Stimulated activated naive CD8-positive, alpha-beta T cell treated with anti-CD3 and anti-CD28 coated beads, Interleukin-15, amount 100 ng/mL, for 72 hours (primary cell): Measurements from ENCODE around the gene MAGI1.
"Not testable (repeated sequence)": the region's sequence is repeated elsewhere in the genome, so short reads cannot be mapped to it uniquely, and the experiment has no call there.

Experiments used
- ATAC-seq: fragments of 150-1000 bp; cut with Tn5 transposase; 2 replicates; pipeline ENCODE4 v1.10.0; 2021; ENCODE audit warnings: mild to moderate bottlenecking, moderate library complexity
- DNase-seq, 2 donors: peaks; one replicate each; pipeline ENCODE4 v3.0.0; 2021 to 2022
- H3K27ac Mint-ChIP-seq, 2 donors: one replicate each; pipeline ENCODE4 v1.8.0; 2022; ENCODE audit warnings: mild to moderate bottlenecking in 2 of 2, mixed read lengths in 2 of 2, moderate library complexity in 2 of 2
- H3K27me3 Mint-ChIP-seq: one replicate; pipeline ENCODE4 v1.8.0; 2022; ENCODE audit warnings: mixed read lengths
- H3K4me1 Mint-ChIP-seq: one replicate; pipeline ENCODE4 v1.8.0; 2022; ENCODE audit warnings: mild to moderate bottlenecking, mixed read lengths
- H3K4me3 Mint-ChIP-seq, 2 donors: one replicate each; pipeline ENCODE4 v1.8.0; 2022; ENCODE audit warnings: mild to moderate bottlenecking in 2 of 2, mixed read lengths in 2 of 2, moderate library complexity in 1 of 2
- H3K9me3 Mint-ChIP-seq, 2 donors: one replicate each; pipeline ENCODE4 v1.8.0; 2022; ENCODE audit warnings: mixed read lengths in 2 of 2

MAGI1 gene

GRCh38 chr3:65575376-65575840 lies 463.3 kb downstream of the MAGI1 start:
- Mint-ChIP-seq H3K27ac (no peak overlapping the region), H3K4me1 (no peaks in the 10 kb centered on the region), H3K4me3 (no peak overlapping the region), H3K9me3 (no peaks in the 10 kb centered on the region), H3K27me3 (no peaks in the 10 kb centered on the region)
- ATAC-seq: no peak
- DNase-seq: no peak

- DNase-seq: no peak
- H3K27me3 Mint-ChIP-seq: no peaks in the 10 kb centered on the region
- H3K4me3 Mint-ChIP-seq: no peak overlapping the region
- ATAC-seq: no peak
- no peak overlapping the region for H3K27ac Mint-ChIP-seq
- H3K9me3 Mint-ChIP-seq: no peaks in the 10 kb centered on the region
- no peaks in the 10 kb centered on the region for H3K4me1 Mint-ChIP-seq
These were observed 465.1 kb downstream of the MAGI1 start for GRCh38 chr3:65573548-65574116.

- no peak for ATAC-seq
- H3K27ac Mint-ChIP-seq: no peak overlapping the region
- H3K9me3 Mint-ChIP-seq: no peaks in the 10 kb centered on the region
These were observed 466.4 kb downstream of the MAGI1 start for GRCh38 chr3:65572175-65572777.

DNA sequence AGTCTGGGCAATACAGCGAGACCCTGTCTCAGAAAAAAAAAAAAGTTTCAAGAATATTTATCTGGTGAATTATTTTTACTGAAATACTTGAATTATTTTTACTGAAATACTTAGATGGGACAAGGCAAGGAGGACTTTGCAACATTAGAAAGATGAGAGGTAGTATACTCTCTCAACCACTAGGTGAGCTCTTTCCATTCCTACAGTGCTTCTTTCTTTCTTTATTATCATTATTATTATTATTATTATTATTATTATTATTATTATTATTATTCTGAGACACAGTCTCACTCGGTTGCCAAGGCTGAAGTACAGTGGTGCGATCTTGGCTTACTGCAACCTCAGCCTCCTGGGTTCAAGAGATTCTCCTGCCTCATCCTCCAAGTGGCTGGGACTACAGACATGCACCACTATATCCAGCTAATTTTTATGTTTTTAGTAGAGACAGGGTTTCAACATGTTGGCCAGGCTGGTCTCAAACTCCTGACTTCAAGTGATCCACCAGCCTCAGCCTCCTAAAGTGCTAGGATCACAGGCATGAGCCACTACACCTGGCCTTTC lies 468.8 kb downstream of the MAGI1 start:
- no peak for ATAC-seq
- no peak for DNase-seq
- Mint-ChIP-seq H3K27me3 (no peaks in the 10 kb centered on the region), H3K4me1 (no peaks in the 10 kb centered on the region), H3K9me3 (no peaks in the 10 kb centered on the region), H3K27ac (no peak overlapping the region), H3K4me3 (no peak overlapping the region)

More at GRCh38 chr3:65572175-65572777, 466.4 kb downstream of the MAGI1 start:
- DNase-seq: no peak
- Mint-ChIP-seq H3K4me3 (no peak overlapping the region), H3K27me3 (no peaks in the 10 kb centered on the region), H3K4me1 (no peaks in the 10 kb centered on the region)

GRCh38 chr3:65569129-65569528 lies 469.6 kb downstream of the MAGI1 start:
- no peaks in the 10 kb centered on the region for H3K27me3 Mint-ChIP-seq
- H3K27ac Mint-ChIP-seq: no peak overlapping the region
- DNase-seq (no peak), ATAC-seq (no peak)
- H3K9me3 Mint-ChIP-seq: no peaks in the 10 kb centered on the region
- no peaks in the 10 kb centered on the region for H3K4me1 Mint-ChIP-seq
- no peak overlapping the region for H3K4me3 Mint-ChIP-seq

GRCh38 chr3:65568497-65568896 lies 470.2 kb downstream of the MAGI1 start:
- DNase-seq (no peak), ATAC-seq (no peak)
- no peaks in the 10 kb centered on the region for H3K4me1 Mint-ChIP-seq
- no peaks in the 10 kb centered on the region for H3K27me3 Mint-ChIP-seq
- no peaks in the 10 kb centered on the region for H3K9me3 Mint-ChIP-seq
- H3K27ac Mint-ChIP-seq: no peak overlapping the region
- H3K4me3 Mint-ChIP-seq: no peak overlapping the region

DNA sequence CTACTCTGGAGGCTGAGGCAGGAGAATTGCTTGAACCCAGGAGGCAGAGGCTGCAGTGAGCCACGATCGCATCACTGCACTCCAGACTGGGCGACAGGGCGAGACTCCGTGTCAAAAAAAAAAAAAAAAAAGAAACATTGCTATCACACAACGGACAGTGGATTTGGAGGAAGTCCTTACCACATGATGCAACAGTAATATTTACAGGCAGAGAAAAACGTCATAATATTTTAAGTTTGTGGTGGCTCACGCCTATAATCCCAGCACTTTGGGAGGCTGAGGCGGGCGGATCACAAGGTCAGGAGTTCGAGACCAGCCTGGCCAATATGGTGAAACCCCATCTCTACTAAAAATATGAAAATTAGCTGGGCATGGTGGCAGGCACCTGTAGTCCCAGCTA lies 473.0 kb downstream of the MAGI1 start:
- H3K4me3 Mint-ChIP-seq, DNase-seq, H3K9me3 Mint-ChIP-seq, H3K27ac Mint-ChIP-seq, ATAC-seq, H3K4me1 Mint-ChIP-seq, H3K27me3 Mint-ChIP-seq: not testable (repeated sequence)

GRCh38 chr3:65564483-65564882 lies 474.2 kb downstream of the MAGI1 start:
- no peaks in the 10 kb centered on the region for H3K4me1 Mint-ChIP-seq
- H3K4me3 Mint-ChIP-seq: no peak overlapping the region
- no peaks in the 10 kb centered on the region for H3K9me3 Mint-ChIP-seq
- no peaks in the 10 kb centered on the region for H3K27me3 Mint-ChIP-seq
- DNase-seq (no peak), ATAC-seq (no peak)
- no peak overlapping the region for H3K27ac Mint-ChIP-seq

GRCh38 chr3:65563861-65564260 lies 474.9 kb downstream of the MAGI1 start:
- ATAC-seq (no peak), DNase-seq (no peak)
- H3K9me3 Mint-ChIP-seq: no peaks in the 10 kb centered on the region
- no peaks in the 10 kb centered on the region for H3K4me1 Mint-ChIP-seq
- H3K27me3 Mint-ChIP-seq: no peaks in the 10 kb centered on the region
- no peak overlapping the region for H3K27ac Mint-ChIP-seq
- no peak overlapping the region for H3K4me3 Mint-ChIP-seq

DNA sequence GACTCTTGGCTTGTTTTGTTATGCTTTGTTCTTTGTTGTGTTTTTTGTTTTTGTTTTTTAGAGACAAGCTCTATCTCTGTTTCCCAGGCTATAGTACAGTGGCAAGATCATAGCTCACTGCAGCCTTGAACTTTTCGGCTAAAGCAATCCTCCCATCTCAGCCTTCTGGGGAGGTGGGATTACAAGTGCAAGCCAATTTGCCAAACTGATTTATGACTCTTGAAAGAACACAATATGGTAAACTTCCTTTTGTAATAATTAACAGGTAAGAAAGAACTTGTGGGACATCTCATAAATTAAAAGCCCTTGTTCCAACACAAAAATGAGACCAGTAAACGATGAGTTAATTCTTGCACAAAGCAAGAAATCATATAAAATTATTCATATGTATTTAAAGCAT lies 476.3 kb downstream of the MAGI1 start:
- ATAC-seq (no peak), DNase-seq (no peak)
- Mint-ChIP-seq H3K4me1 (no peaks in the 10 kb centered on the region), H3K27me3 (no peaks in the 10 kb centered on the region), H3K4me3 (no peak overlapping the region), H3K27ac (no peak overlapping the region), H3K9me3 (no peaks in the 10 kb centered on the region)

- ATAC-seq (no peak), DNase-seq (no peak)
- H3K27me3 Mint-ChIP-seq: no peaks in the 10 kb centered on the region
- H3K9me3 Mint-ChIP-seq: peaks cover 0 to 3% of the 10 kb centered on the region in 2 donors
- H3K4me3 Mint-ChIP-seq: no peak overlapping the region
- H3K27ac Mint-ChIP-seq: no peak overlapping the region
- H3K4me1 Mint-ChIP-seq: no peaks in the 10 kb centered on the region
These were observed 477.1 kb downstream of the MAGI1 start for GRCh38 chr3:65561617-65562016.

GRCh38 chr3:65560901-65561300 lies 477.8 kb downstream of the MAGI1 start:
- ATAC-seq (no peak), DNase-seq (no peak)
- Mint-ChIP-seq H3K27ac (no peak overlapping the region), H3K4me1 (no peaks in the 10 kb centered on the region), H3K27me3 (no peaks in the 10 kb centered on the region), H3K4me3 (no peak overlapping the region), H3K9me3 (peaks cover 0 to 3% of the 10 kb centered on the region in 2 donors)

- peaks cover 3 to 5% of the 10 kb centered on the region in 2 donors for H3K9me3 Mint-ChIP-seq
- no peaks in the 10 kb centered on the region for H3K27me3 Mint-ChIP-seq
- ATAC-seq (no peak), DNase-seq (no peak)
- H3K4me1 Mint-ChIP-seq: no peaks in the 10 kb centered on the region
- no peak overlapping the region for H3K4me3 Mint-ChIP-seq
- no peak overlapping the region for H3K27ac Mint-ChIP-seq
These were observed 478.6 kb downstream of the MAGI1 start for GRCh38 chr3:65560133-65560532.

DNA sequence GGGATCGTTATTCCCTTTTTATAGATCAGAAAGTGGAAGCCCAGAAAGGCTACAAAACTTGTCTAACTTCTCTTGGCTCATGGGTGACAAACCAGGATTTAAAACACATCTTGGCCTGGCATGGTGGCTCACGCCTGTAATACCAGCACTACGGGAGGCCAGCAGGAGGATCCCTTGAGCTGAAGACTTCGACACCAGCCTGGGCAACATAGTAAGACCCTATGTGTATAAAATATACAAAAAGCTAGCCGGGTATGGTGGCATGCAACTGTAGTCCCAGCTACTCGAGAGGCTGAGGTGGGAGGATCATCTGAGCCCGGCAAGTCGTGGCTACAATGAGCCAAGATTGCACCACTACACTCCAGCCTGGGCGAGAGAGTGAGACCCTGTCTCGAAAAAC lies 479.1 kb downstream of the MAGI1 start:
- peaks cover 3 to 6% of the 10 kb centered on the region in 2 donors for H3K9me3 Mint-ChIP-seq
- no peaks in the 10 kb centered on the region for H3K27me3 Mint-ChIP-seq
- no peak for ATAC-seq
- H3K4me3 Mint-ChIP-seq: no peak overlapping the region
- no peaks in the 10 kb centered on the region for H3K4me1 Mint-ChIP-seq
- no peak for DNase-seq
- H3K27ac Mint-ChIP-seq: no peak overlapping the region

GRCh38 chr3:65558826-65559225 lies 479.9 kb downstream of the MAGI1 start:
- H3K27me3 Mint-ChIP-seq: no peaks in the 10 kb centered on the region
- no peak for ATAC-seq
- H3K4me1 Mint-ChIP-seq: no peaks in the 10 kb centered on the region
- peaks cover 3 to 6% of the 10 kb centered on the region in 2 donors for H3K9me3 Mint-ChIP-seq
- no peak overlapping the region for H3K27ac Mint-ChIP-seq
- H3K4me3 Mint-ChIP-seq: no peak overlapping the region
- no peak for DNase-seq

DNA sequence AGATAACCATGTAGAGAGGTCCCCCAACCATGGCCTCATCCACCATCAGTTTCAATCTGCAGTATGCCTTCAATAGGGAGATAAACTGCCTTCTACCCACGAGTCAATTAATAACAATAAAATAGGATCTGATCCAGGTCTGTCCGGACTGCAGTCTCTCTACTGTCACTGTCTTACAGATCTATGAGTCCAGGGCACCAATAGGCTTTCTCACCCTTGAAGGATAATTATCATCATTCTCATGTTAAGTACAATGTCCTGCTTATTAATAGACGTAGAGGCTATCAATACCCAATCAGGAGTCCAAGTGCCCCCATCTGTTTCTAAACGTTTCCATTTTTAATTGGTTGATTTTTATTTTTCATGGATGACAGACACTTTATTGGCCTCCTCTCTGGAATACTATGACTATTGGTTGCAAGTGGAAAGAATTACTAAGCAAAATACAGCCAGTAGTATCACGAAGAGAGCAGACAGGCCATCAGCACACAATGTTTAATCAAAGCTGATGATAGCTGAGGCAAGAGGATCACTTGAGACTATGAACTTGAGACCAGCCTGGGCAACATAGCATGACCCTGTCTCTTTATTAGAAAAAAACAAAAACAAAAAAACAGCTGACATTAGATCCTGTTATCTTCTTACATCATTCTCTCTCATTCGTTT lies 480.7 kb downstream of the MAGI1 start:
- no peak overlapping the region for H3K27ac Mint-ChIP-seq
- no peaks in the 10 kb centered on the region for H3K27me3 Mint-ChIP-seq
- ATAC-seq (no peak), DNase-seq (no peak)
- no peak overlapping the region for H3K4me3 Mint-ChIP-seq
- H3K4me1 Mint-ChIP-seq: no peaks in the 10 kb centered on the region
- H3K9me3 Mint-ChIP-seq: peaks cover 3 to 6% of the 10 kb centered on the region in 2 donors
